Neutrophil (primary cell): ENCODE data around the gene HRH2.

ENCODE experiments used
- H3K27ac ChIP-seq: fragments of 200-600 bp; sonication (generic); 2 replicates; pipeline ENCODE4 v1.5.1; 2016; ENCODE audit warnings: mild to moderate bottlenecking, moderate library complexity
- H3K27me3 ChIP-seq: fragments of 200-600 bp; sonication (generic); 2 replicates; pipeline ENCODE4 v1.6.0; 2016; ENCODE audit warnings: mild to moderate bottlenecking
- H3K36me3 ChIP-seq: fragments of 200-600 bp; sonication (generic); 2 replicates; pipeline ENCODE4 v1.5.1; 2017
- H3K4me1 ChIP-seq, 2 experiments: fragments of 200-600 bp in 1 of 2; sonication (generic) in 1 of 2; 1 replicate in 1 of 2; 2 replicates in 1 of 2; pipeline versions ENCODE4 v1.5.1 to v1.6.1; 2013 to 2016; ENCODE audit warnings: low read depth in 1 of 2, low read length in 1 of 2, mild to moderate bottlenecking in 1 of 2, moderate library complexity in 1 of 2; ENCODE audit not compliant: control insufficient read depth in 1 of 2, insufficient read depth in 1 of 2
- H3K4me3 ChIP-seq, 2 experiments: fragments of 200-600 bp in 1 of 2; sonication (generic) in 1 of 2; 1 replicate in 1 of 2; 2 replicates in 1 of 2; pipeline ENCODE4 v1.5.1; 2013 to 2016; ENCODE audit warnings: low read depth in 1 of 2, low read length in 1 of 2, mild to moderate bottlenecking in 1 of 2, moderate library complexity in 1 of 2
- H3K9me3 ChIP-seq: fragments of 200-600 bp; sonication (generic); 2 replicates; pipeline ENCODE4 v1.5.1; 2016
- TF ChIP-seq, protein P1 (sequence below): fragments of 200-600 bp; sonication (generic); IDR thresholded peaks from 2 replicates; pipeline ENCODE4 v1.5.1; 2016; ENCODE audit warnings: antibody characterized with exemption

HRH2 gene

DNA sequence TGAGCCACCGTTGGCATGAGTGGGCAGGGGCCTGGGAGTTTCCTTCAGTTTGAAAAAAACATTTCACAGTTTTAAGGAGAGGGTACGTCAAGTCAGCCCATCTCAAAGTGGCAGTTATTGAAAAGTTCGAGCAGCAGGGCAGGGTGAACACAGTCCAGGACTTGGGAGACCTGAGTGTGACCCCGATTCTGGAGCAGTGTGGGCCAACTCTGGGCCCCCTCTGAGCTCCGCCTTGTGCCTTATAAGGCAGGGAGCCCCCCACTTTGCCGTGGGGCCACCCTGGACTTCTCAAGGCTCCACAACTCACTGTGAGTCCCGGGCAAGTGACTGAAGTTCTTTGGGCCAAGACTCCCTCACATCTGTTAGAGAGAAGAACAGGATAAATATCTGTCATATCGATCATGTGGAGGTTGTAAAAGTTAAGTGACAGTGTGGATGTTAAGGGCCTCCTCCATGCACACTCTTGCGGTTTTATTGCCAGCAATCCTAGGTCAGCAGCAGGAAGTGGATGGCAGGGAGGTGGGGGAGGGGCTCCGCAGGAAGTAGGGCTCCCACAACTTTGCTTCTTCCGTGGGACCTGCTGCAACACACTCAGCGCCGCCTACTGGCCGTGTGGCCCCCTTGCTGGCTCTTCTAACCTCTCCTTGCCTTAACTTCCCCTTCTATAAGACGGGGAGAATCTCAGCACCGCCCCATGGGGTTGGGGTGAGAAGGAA is 38.4 kb downstream of the HRH2 start:
- no peaks in the 10 kb centered on the region for H3K27me3 ChIP-seq
- TF ChIP-seq, protein P1, sequence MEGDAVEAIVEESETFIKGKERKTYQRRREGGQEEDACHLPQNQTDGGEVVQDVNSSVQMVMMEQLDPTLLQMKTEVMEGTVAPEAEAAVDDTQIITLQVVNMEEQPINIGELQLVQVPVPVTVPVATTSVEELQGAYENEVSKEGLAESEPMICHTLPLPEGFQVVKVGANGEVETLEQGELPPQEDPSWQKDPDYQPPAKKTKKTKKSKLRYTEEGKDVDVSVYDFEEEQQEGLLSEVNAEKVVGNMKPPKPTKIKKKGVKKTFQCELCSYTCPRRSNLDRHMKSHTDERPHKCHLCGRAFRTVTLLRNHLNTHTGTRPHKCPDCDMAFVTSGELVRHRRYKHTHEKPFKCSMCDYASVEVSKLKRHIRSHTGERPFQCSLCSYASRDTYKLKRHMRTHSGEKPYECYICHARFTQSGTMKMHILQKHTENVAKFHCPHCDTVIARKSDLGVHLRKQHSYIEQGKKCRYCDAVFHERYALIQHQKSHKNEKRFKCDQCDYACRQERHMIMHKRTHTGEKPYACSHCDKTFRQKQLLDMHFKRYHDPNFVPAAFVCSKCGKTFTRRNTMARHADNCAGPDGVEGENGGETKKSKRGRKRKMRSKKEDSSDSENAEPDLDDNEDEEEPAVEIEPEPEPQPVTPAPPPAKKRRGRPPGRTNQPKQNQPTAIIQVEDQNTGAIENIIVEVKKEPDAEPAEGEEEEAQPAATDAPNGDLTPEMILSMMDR = peak; percentile 98
- peak overlapping the region; percentile 84 for H3K27ac ChIP-seq
- H3K4me1 ChIP-seq = peaks cover 57 to 66% of the 10 kb centered on the region in 2 experiments
- peaks cover 50% of the 10 kb centered on the region for H3K36me3 ChIP-seq
- H3K9me3 ChIP-seq = no peaks in the 10 kb centered on the region
- peak overlapping the region; percentile 27 to 47 for H3K4me3 ChIP-seq

DNA sequence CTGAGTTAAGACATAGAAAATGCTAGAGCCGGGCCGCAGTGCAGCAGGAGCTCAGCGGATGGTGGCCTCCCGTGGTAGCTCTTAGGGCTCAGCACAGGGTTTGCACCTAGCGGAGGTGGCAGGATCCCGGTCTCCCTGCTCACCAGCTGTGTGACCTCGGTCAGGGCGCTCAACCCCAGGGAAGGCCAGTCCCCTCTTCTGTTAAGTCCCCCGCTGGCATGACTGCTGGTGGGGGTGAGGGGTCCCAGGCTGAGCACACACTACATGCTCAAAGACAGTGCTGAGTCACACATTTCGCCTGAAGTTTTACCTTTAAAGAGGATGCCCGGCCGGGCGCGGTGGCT is 39.0 kb downstream of the HRH2 start:
- Histone ChIP-seq H3K27me3 (no peaks in the 10 kb centered on the region), H3K4me1 (peaks cover 52 to 61% of the 10 kb centered on the region in 2 experiments), H3K27ac (peak overlapping the region; percentile 84)

DNA sequence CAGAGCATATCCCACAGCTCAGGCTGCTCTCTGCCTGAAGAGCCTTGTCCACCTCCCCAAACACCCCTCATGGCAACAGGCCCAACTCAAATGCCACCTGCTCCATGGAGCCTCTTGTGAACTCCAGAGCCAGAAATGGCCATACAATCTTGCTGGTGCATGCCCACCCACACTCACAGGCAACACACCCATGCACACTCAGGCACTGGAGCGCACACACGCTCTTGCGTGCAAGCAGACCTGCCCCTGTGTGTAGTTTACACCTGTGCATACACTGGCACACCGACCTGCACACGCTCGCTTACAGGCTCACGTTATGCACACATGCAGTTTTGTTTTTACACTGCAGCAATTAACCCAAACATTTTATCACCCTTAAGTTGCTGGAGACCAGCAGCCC is 40.0 kb downstream of the HRH2 start:
- H3K4me3 ChIP-seq = no peak overlapping the region
- H3K4me1 ChIP-seq = peaks cover 42 to 50% of the 10 kb centered on the region in 2 experiments
- H3K27me3 ChIP-seq = no peaks in the 10 kb centered on the region
- no peaks in the 10 kb centered on the region for H3K9me3 ChIP-seq
- peaks cover 48% of the 10 kb centered on the region for H3K36me3 ChIP-seq
- TF ChIP-seq, protein P1 = no peak
- peak overlapping the region; percentile 41 for H3K27ac ChIP-seq

More for the DNA sequence above, 39.0 kb downstream of the HRH2 start:
- TF ChIP-seq, protein P1 = no peak
- peak overlapping the region; percentile 27 to 47 for H3K4me3 ChIP-seq
- no peaks in the 10 kb centered on the region for H3K9me3 ChIP-seq
- H3K36me3 ChIP-seq = peaks cover 56% of the 10 kb centered on the region

DNA sequence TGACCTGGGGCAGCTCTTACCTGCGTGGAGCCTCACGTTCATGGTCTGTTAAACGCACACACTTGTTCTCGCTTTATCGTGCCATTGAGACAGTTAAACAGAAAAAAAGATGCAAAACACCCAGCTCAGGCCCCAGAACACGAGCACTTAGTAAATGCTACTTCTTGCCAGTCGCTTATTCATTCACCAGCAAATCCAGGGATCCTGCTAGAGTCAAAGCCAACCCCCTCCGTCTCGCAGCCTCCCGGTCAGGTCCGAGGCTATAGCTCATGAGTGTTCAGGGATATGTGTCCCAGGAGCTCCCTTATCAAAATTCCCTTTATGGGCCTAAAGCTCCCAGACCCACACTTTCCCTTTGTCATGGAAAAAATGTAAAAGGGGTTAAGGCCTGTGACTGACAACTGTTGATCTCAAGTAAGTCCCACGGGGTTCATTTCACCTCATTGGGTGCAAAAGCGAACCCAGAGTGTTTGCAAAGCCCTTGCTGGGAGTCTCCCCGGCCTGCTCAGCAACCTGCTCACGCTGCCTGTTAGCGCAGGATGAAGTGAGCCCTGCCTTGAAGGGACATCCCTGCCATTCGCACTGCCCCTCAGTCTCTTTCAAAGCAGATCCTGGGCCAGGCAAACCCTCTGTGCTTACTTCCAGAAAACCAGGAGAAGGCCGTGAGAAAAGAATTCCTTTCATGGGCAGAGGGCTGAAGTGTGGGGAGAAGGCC is 40.7 kb downstream of the HRH2 start:
- H3K36me3 ChIP-seq = peaks cover 48% of the 10 kb centered on the region
- H3K9me3 ChIP-seq = no peaks in the 10 kb centered on the region
- no peak overlapping the region for H3K4me3 ChIP-seq
- no peak overlapping the region for H3K27ac ChIP-seq
- TF ChIP-seq, protein P1 = no peak
- H3K27me3 ChIP-seq = no peaks in the 10 kb centered on the region
- H3K4me1 ChIP-seq = peaks cover 35 to 43% of the 10 kb centered on the region in 2 experiments

DNA sequence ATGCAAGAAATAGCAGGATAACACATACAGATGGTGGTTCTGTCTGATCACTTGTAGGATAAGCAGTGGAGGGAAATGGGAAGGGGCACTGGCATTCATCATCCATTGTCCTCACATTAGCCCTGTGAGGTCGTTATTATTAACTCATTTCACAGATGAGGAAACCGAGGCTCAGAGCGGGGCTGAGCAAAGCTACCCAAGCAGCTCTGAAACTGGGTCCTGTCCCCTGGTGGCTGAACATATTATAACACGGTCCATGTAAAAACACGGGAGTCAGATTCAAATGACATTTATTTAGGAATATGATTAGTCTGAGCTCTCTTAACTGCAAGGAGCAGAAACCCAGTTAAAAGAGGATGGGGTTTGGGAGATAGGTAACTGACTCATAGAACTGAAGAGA is 43.1 kb downstream of the HRH2 start:
- Histone ChIP-seq H3K4me1 (peaks cover 10 to 19% of the 10 kb centered on the region in 2 experiments), H3K27ac (no peak overlapping the region), H3K9me3 (no peaks in the 10 kb centered on the region), H3K36me3 (peaks cover 52% of the 10 kb centered on the region), H3K27me3 (no peaks in the 10 kb centered on the region), H3K4me3 (no peak overlapping the region)
- TF ChIP-seq, protein P1 = peak; percentile 34
